Body of pancreas (tissue), 4 donors: ENCODE results near the gene SKI.

ENCODE experiments used
- CTCF ChIP-seq, 7 experiments: fragments of 450-650 bp in 4 of 7; fragments of 200-600 bp in 3 of 7; sonication (generic) in 3 of 7; IDR thresholded peaks; one replicate each; pipeline ENCODE4 v1.5.1; 2016 to 2019; ENCODE audit warnings: antibody characterized with exemption in 7 of 7
- POLR2A ChIP-seq, 3 donors: fragments of 450-650 bp; IDR thresholded peaks; one replicate each; pipeline ENCODE4 v1.6.1; 2016; ENCODE audit warnings: antibody characterized with exemption in 3 of 3, mild to moderate bottlenecking in 2 of 3

GRCh38 chr1:2253797-2254480 is 25.8 kb downstream of the SKI start:
- TF ChIP-seq CTCF (IDR thresholded peaks at IDR 0.05) (no peak), POLR2A (IDR thresholded peaks at IDR 0.05) (no peak)
